NK-92 treated with Interleukin-12 subunit alpha and Interleukin-12 subunit beta, amount 100 ng/mL, for 24 hours (cell line): ENCODE measurements around the gene MYL11.
"Not testable (repeated sequence)": the region's sequence is repeated elsewhere in the genome, so short reads cannot be mapped to it uniquely, and the experiment has no call there.

Source experiments
- DNase-seq: peaks from one replicate; lab custom pipeline; 2025; lab: John Stamatoyannopoulos, UW

MYL11 gene, protein sequence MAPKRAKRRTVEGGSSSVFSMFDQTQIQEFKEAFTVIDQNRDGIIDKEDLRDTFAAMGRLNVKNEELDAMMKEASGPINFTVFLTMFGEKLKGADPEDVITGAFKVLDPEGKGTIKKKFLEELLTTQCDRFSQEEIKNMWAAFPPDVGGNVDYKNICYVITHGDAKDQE

DNA sequence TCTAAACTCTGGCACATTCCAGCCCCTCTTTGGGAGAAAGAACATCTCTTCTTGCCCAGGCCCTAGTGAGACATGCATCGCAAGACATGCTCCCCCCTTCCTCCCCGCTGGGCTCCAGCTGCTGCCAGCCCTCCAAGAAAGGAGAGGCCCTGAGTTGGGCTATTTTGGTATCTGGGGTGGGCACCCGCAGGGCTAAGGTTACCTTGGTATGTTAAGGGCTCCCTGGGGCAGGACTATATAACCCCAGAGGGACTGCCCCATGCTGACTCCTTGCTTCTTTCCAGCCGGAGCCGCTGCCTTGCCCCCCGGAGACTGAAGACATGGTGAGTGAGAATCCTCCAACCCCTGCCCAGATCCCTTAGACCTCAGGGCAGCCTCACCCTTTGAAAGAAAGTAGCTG, at the start of gene MYL11:
Gene MYL11 (plus strand): TSS at position 265 of the 400 bp plus-strand sequence. CDS start 56 bp downstream, at position 321.
- no peak for DNase-seq

DNA sequence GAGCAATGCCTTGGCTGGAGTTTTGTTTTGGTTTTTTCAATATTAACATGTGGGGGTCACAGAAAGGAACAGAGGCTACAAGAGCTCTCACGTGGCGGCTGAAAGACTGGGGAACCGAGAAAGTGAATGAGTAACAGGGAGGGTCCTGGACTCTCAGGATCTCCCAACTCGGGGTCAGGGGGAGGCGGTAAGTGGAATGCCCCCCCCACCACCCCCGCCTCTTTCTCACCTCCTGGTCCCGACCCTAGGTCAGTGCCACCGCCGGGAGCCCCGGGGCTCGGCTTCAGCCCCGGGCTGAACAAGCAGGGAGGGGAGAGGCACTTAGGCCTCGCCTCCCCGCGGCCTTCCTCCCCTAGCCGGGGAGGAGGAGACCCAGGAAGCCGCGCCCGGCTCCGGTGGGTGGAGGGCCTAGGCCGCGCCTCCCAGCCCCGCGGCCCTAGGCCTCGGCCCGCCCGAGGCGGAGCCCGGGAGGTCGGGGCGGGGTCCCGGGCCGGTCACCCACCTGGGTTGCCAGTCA, 40.1 kb upstream of the MYL11 start:
- DNase-seq, result peak; percentile 73

DNA sequence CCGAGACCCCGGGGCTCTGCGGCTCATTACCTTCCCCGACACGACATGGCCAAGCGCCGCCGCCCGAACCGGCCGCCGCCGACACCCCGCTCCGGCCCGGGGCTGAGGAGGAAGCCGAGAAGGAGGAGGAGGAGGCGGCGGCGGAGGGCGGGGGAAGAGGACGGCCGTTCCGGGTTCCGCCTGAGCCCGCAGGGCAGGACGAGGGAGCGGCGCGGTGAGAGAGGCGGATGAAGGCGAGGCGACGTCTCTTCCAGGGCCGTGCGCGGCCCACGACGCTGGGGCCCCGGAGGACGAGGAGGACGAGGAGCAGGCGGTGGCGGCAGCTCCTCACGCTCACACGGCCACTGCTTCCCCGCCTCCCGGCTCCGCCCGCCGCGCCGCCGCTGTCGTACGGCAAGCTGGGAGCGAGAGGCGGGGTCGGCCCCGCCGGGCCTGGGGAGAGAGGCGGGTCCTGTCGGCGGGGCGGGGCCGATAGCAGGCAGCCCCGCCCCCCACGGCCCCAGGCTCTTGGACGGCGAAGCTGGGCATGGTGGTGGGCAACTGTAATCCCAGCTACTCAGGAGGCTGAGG, 39.5 kb upstream of the MYL11 start:
- peak; percentile 80 for DNase-seq

DNA sequence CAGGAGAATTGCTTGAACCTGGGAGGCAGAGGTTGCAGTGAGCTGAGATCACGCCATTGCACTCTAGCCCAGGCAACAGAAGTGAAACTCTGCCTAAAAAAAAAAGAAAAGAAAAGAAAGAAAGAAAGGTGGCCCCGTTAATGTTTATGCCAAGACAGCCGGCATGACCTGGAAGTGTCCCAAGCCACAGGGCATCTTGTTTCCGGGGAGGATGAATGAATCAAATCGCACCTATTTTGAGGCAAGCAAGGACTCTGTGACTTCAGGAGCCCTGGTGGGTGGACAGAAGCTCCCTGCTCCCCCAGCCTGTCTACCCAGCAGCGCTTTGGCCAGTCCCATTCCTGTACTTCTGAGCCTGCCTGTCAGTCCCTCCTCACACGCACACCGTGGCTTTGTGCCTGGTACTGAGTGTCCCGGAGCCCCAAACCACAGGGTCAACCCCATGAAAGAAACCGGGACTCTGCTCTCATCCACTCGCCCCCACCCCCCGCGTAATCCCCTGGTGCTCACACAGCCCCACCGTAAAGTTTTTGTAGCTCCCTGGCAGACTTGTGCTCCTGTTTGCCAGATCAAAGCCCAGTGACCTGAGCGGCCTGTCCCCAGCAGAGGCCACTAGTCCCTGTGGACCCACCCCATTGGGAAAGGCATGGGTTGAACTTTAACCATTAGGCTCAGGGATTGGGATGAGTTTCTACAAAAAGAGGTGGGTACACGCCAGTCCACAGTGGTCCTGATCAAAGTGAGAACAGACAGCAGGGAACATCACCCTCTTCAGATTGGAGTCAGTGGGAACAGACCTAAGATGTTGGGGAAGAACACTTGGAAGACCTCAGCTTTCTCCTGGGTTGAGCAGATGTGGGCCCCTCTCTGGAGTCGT, 38.8 kb upstream of the MYL11 start:
- no peak for DNase-seq

DNA sequence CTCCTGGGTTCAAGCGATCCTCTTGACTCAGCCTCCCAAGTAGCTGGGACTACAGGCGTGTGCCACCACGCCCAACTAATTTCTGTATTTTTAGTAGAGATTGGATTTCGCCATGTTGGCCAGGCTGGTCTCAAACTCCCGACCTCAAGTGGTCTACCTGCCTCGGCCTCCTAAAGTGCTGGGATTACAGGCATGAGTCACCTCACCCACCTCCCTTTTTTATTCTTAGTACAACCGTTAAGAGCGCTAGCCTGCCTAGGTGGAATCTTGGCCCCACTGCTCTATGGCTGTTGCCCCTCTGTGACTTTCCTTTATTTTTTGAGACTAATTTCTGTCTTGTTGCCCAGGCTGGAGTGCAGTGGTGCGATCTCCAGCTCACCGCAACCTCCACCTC, 36.6 kb upstream of the MYL11 start:
- not testable (repeated sequence) for DNase-seq

DNA sequence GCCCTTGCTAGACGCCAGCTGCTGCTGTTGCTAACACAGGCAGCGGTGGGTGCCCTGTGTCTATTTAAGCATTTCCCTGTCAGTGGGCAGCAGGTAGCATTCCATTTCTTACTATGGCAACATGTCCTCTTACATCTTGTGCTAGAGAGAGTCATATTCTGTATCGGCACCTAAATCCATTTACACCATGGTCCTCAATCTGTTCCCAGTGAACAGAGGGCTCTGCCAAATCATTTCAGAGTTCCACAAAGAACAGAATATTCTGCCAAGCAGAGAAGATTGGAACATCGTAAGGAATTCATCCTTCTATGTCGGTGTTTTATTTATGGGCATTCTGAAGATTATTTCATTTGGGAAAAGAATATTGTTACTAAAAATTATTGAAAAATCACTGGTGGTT, 35.9 kb upstream of the MYL11 start:
- not testable (repeated sequence) for DNase-seq

DNA sequence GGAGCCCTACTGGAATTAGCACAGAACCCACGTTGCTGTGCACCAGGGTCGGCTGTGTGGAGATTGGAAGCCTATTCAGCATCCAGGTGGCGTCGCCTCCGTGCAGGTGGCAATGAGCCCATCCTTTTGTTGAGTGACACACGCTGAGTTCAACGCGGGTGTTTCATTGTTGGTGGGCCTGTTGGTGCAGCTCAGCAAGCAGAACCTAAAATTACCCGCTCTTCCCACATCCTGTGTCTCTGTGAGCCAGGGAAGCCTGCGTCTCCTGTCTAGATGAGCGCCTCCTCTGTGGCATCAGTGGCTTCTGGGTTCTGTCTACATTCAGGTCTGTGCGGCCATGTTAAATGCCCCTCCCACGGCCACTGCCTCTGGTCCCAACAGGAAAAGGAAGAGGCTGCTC, 34.0 kb upstream of the MYL11 start:
- no peak for DNase-seq

DNA sequence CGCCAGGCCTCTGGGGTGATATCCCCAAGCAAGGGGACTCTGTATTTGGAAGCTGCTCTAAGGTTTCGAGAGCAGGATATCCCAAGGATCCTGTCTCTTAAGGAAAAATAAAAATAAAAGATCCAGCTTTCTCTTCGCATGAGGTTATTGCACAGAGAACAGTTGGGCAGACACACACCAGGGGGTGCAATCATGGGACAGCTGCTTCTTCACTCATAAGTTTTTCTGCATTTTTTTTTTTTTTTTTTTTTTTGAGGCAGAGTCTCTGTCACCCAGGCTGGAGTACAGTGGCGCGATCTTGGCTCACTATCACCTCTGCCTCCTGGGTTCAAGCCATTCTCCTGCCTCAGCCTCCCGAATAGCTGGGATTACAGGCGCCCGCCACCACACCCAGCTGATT, 32.6 kb upstream of the MYL11 start:
- DNase-seq, result not testable (repeated sequence)

DNA sequence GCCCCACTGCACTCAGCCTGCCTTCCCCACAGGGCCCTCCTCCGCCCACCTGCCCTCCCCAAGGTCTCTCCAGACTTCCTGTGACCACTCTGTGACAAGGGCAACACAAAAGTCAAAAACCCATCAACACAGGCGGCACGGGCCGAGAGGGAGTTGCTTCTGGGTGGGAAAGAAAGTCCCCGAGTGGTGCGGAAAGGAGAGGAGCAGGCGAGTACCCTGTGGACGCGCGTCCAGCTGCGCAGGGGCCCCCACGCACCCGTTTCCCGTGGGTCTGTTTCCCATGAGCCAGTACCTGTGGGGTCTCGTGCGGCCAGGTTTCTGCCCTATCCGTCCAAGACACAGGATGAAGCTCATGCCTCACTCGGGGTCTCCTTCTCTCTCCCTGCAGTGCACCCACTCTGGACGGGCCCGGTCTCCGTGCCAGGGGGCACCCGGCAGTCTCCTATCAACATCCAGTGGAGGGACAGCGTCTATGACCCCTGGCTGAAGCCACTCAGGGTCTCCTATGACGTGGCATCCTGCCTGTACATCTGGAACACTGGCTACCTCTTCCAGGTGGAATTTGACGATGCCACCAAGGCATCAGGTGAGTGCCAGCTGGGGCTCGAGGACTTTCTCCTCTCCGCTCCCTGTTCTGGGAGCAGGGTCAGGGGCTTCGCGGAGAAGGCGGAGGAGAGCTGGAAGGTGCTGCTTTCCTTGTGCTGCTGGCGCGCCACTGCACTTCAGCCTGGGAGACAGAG, 31.7 kb upstream of the MYL11 start:
- DNase-seq, result no peak

DNA sequence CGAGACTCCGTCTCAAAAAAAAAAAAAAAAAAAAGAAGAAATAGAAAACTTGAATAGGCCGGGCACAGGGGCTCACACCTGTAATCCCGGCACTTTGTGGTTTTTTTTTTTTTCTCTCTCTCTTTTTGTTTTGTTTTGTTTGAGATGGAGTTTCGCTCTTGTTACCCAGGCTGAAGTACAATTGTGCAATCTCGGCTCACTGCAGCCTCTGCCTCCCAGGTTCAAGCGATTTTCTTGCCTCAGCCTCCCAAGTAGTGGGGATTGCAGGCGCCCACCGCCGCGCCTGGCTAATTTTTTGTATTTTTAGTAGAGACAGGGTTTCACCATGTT, 31.1 kb upstream of the MYL11 start:
- not testable (repeated sequence) for DNase-seq

DNA sequence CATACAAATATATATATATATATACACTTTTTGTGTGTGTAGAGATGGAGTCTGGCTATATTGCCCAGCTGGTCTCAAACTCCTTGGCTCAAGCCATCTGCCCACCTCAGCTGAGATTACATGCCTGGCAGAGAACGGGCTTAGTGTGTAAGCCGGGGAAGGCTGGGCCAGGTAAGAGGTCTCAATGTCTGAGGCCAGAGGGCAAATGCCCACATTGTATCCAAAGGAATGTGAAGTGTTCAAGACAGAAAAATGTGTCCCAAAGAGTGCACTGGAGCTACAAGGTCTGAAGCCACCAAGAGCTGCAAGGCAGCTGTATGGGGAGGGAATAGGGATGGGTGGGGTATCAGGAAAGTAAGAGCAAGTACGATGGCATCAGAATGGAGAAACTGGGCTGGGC, 28.3 kb upstream of the MYL11 start:
- DNase-seq, result no peak

DNA sequence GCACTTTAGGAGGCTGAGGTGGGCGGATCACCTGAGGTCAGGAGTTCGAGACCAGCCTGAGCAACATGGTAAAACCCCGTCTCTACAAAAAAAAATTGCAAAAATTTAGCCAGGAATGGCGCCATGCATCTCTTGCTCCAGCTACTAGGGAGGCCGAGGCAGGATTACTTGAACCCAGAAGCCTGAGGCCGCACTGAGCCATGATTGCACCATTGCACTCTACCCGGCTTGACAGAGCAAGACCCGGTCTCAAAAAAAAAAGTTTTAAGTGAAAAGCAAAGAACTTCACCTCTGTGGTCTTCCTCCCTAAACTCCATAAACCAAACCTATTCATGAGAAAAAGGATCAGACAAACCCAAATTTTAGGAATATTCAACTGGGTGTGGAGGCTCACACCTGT, 26.5 kb upstream of the MYL11 start:
- DNase-seq, result no peak

DNA sequence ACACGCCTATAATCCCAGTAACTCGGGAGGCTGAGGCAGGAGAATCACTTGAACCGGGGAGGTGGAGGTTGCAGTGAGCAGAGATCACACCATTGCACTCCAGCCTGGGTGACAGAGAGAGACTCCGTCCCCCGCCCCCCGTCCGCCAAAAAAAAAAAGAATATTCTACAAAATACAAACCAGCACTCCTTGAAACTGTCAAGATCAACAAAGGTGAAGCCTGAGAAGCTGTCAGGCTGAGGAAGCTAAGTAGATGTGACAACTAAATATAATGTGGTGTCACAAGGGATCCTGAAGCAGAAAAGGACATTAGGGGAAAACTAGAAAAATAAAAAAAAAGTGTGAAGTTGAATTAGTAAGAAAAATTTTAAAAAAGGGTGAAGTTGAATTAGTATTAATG, 25.7 kb upstream of the MYL11 start:
- DNase-seq, result no peak

DNA sequence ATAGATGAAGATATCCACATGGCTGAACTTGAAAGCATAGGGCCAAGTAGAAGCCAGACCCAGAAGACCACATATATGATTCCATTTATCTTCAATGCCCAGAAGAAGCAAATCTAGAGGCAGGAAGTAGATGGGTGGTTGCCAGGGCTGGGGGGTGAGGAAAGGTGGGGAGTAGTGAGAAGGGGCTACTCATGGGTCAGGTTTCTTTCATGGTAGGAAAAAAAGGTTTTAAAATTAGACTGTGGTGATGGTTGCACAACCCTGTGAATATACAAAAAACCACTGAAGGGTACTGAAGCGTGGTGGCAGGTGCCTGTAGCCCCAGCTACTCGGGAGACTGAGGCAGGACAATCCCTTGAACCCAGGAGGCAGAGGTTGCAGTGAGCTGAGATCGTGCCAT, 24.9 kb upstream of the MYL11 start:
- peak; percentile 54 for DNase-seq

DNA sequence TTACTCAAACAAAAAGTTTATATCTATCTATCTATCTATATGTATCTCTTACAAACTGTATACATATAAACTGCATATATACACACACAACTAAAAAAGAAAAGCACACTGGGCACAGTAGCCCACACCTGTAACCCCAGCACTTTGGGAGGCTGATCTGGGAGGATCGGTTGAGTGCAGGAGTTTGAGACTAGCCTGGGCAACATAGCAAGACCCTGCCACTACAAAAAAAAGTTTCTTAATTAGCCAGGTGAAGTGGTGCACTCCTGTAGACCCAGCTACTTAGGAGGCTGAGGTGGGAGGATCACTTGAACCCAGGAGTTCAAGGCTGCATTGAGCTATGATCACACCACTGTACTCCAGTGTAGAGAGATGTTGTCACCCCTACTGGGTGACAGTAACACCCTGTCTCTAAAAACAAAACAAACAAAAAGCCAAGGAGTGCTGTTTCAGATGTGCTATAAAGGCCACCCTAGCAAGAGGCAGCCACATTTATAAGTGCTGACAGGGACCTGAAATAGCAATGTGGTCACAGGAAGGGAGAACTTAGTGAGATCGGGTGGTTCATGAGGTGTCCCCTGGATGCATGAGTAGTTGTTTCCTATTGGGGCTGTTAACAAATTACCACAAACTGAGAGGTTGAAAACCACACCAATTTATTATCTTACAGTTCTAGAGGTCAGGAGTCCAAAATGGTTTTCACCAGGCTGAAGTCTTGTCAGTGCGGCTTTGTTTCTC, 24.3 kb upstream of the MYL11 start:
- peak; percentile 63 for DNase-seq

DNA sequence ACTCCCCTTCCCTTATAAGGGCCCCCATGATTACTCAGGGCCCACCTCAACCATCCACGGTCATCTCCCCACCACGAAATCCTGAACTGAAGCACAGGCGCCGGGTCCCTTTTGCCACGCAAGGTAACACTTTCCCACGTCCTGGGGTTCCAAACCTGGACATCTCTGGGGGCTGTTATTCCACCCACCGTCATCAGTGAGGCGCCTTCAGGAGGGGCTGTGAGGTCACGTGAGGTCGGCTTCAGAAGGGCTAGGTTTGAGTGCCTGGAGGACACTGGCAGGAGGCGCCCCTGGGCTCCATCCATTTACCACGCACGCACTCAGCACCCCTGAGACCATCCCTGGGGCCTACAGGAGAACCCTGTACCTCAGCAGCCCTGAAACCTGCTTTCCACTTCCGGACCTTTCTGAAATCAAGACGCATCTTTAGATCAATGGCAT, 23.6 kb upstream of the MYL11 start:
- no peak for DNase-seq

DNA sequence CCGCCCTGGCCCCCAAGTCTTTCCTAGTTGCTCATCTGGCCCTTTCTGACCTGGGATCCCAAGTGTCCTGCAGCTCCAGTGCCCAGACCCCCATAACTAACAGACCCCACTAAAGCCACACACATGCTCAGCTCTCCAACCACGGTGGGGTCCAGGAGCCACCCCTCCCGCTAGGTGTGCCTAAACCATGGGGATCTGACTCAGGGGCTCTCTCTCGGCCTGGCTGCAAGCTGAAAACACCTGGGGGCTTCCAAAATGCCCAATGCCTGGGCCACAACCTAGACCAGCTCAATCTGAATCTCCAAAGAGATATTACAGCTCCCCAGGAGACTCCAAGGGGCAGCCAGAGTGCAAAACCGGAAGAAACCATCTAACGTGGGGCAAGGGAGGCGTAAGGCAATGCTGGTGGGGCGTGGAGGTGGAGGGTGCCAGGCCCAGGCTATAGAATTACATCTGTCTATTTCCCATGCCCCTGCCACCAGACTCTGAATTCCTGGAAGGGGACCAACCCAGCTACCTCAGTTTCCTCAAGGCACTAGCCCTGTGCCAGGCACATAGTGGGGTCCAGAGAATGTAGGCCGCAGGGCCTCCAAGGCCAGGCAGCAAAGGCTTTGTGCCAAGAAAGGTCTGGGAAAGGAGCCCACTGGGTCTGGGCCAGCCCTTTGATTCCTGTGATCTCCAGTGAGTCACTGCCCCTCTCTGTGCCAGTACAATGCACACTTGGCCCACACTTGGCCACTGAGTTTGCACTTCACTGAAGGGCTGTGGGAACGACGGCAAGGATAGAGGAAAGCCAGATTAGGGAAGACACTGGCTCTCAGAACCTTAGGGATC, 22.8 kb upstream of the MYL11 start:
- no peak for DNase-seq

DNA sequence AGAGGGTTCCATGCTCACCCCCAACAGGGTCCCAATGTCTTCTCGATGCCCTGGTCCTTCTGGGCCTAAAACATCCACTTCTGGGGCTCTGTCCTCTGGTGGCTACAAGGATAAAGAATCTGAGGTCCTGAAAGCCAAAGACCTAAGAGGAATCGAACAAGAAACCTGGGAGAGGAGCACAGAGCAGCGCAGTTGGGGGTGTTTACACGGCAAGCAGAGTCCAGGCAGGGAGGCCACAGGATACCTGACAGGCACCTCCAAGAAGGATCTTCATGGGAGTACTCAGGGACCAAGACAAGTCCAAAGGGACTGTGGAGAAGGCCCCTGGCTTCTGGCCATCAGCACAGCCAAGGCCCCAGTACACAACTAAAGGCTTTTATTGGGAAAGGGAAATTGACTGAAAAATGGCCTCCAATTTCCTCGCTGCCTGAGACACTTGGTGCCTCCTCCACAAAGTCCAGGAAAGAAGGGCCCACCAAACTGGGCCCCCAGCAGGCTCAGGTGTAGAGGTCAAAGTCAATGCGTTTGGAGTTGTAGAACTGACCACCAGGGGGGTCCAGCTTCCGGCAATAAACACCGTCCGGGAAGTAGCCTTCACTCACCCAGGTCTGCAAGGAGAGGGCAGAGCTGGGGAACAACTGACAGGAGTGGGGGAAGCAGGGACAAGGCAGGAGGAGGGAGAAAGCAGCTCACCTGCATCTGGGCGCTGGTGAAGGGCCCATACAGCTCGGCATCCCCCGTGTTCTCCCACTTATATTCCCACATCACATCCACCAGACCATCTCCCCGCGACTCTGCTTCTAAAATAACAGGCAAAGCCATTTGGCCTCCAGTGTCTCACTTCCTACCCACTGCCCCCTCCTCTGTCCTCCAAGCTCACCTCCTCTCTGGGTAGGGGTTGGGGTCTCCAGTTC, 21.9 kb upstream of the MYL11 start:
- DNase-seq, result no peak

DNA sequence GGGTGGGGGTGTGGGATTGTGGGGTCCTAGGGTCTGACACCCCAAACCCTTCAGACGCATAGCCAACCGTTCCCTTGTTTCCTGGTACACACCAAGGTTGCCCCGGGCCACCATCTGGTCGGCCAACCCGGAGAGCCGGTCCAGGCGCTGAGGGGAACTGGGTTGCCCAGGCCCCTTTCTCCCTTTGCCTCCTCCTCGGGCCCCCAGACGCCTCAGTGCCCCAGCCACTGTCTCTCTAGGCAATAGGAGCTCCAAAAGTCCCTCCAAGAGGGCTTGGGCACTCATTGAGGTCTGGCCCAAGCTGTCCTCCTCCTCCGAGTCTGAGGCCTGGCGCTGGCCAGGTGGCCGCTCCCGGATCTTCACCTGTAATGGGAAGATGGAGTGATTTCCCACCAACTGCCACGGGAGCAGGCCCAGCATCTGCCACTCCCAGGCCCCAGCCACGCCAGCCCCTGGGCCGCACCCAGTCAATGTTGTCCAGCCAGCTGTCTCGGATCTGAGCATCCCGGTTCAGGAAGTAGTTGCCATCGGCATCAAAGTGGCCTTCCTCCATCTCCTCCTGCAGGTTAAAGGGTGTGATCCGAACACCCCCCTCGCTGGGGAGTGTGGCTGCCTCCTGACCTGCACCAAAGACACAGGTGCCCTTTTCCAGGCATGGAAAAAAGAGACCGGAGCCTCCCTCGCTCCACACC, 21.0 kb upstream of the MYL11 start:
- DNase-seq, result no peak
